ENCODE measurements around the gene CAMK4.

- TF ChIP-seq CTCF (IDR thresholded peaks at IDR 0.05; ENCODE audit: low read depth, low read length, missing input control) (no peak), FOXA1 (IDR thresholded peaks at IDR 0.05) (no peak), RAD21 (IDR thresholded peaks at IDR 0.05) (no peak), JUND (IDR thresholded peaks at IDR 0.05) (no peak), GABPA (IDR thresholded peaks at IDR 0.05 in 1 of 2, conservative IDR thresholded peaks at IDR 0.05 in 1 of 2) (no peak), EGR1 (IDR thresholded peaks at IDR 0.05; ENCODE audit: low read depth in 2 of 2) (no peak), SP1 (IDR thresholded peaks at IDR 0.05) (no peak), YY1 (IDR thresholded peaks at IDR 0.05) (no peak), FOXA2 (IDR thresholded peaks at IDR 0.05) (no peak), ATF3 (IDR thresholded peaks at IDR 0.05) (no peak), HNF4G (IDR thresholded peaks at IDR 0.05) (no peak)
- TF ChIP-seq, protein P1, sequence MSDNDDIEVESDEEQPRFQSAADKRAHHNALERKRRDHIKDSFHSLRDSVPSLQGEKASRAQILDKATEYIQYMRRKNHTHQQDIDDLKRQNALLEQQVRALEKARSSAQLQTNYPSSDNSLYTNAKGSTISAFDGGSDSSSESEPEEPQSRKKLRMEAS (IDR thresholded peaks at IDR 0.05): no peak
- TF ChIP-seq, protein P2, sequence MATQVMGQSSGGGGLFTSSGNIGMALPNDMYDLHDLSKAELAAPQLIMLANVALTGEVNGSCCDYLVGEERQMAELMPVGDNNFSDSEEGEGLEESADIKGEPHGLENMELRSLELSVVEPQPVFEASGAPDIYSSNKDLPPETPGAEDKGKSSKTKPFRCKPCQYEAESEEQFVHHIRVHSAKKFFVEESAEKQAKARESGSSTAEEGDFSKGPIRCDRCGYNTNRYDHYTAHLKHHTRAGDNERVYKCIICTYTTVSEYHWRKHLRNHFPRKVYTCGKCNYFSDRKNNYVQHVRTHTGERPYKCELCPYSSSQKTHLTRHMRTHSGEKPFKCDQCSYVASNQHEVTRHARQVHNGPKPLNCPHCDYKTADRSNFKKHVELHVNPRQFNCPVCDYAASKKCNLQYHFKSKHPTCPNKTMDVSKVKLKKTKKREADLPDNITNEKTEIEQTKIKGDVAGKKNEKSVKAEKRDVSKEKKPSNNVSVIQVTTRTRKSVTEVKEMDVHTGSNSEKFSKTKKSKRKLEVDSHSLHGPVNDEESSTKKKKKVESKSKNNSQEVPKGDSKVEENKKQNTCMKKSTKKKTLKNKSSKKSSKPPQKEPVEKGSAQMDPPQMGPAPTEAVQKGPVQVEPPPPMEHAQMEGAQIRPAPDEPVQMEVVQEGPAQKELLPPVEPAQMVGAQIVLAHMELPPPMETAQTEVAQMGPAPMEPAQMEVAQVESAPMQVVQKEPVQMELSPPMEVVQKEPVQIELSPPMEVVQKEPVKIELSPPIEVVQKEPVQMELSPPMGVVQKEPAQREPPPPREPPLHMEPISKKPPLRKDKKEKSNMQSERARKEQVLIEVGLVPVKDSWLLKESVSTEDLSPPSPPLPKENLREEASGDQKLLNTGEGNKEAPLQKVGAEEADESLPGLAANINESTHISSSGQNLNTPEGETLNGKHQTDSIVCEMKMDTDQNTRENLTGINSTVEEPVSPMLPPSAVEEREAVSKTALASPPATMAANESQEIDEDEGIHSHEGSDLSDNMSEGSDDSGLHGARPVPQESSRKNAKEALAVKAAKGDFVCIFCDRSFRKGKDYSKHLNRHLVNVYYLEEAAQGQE (IDR thresholded peaks at IDR 0.05): no peak
These were observed 262.7 kb downstream of the CAMK4 start for GRCh38 chr5:111486926-111487325.
